Urinary bladder (tissue), 4 donors: ENCODE measurements around the gene TTC7B. TPM values are rescaled to one million over a fixed set of nuclear protein-coding genes. Genes with fewer than 3 reads are reported as not detected.

ENCODE experiments used
- DNase-seq: peaks from one replicate; pipeline ENCODE4 v3.0.0-alpha.2; 2015; ENCODE audit errors: extremely low spot score
- H3K27ac ChIP-seq: one replicate; pipeline ENCODE4 v1.5.1; 2013; ENCODE audit warnings: low read depth, mild to moderate bottlenecking, moderate library complexity
- H3K36me3 ChIP-seq: one replicate; pipeline ENCODE4 v1.6.1; 2013; ENCODE audit warnings: mild to moderate bottlenecking, moderate library complexity; ENCODE audit not compliant: insufficient read depth
- H3K4me1 ChIP-seq: one replicate; pipeline ENCODE4 v1.6.1; 2013; ENCODE audit warnings: mild to moderate bottlenecking, moderate library complexity; ENCODE audit not compliant: insufficient read depth
- H3K4me3 ChIP-seq: one replicate; pipeline ENCODE4 v1.5.1; 2013; ENCODE audit warnings: low read depth, low read length
- WGBS: extraction: QIAGEN DNeasy Blood & Tissue Kit; methylation state at CpG from one replicate; pipeline ENCODE4 v1.1.7; 2013; 5-methylcytosine and 5-hydroxymethylcytosine counted together
- polyA plus RNA-seq: library from polyadenylated mRNA; stranded (reverse); fragments of 200-250 nt; gene quantifications from one replicate; pipeline ENCODE4 v1.2.3, GENCODE V29; 2013
- total RNA-seq: library from RNA; depleted of rRNA; stranded (reverse); fragments of >200 nt; gene quantifications from one replicate; pipeline ENCODE4 v1.2.3, GENCODE V29; 2014
- donor health status: healthy with polysubstance abuse.
- donor health status: healthy.

TTC7B gene
- total and polyA plus RNA-seq, 2 donors = 20.0 to 48.9 TPM

GRCh38 chr14:90544971-90545370 lies 271.3 kb downstream of the TTC7B start:
- Histone ChIP-seq H3K4me1 (no peaks in the 10 kb centered on the region), H3K27ac (no peak overlapping the region), H3K36me3 (peaks cover 1% of the 10 kb centered on the region), H3K4me3 (no peak overlapping the region)
- WGBS = 87% methylated on average over 8 of the region's 8 CpGs
- no peak for DNase-seq

DNA sequence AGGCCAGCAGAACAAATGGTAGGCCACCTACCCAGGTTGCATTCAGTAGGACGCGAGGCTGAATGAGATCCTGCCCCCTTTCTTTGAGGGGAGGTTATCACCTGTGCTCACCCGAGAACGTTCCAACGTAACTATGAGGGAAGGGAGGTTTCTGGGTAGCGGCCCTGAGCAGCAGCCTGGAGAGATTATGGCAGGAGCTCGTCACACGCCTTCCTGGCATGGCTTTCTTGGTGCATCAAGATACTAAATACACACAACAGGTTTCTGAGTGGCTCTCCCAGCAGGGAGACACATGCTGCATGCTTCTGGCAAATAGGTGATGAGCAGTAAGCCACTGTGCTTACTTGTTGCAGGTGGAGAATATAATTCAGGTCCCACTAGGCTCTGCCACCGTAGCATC lies 271.7 kb downstream of the TTC7B start:
- 95% methylated on average over 9 of the region's 9 CpGs for WGBS
- no peak for DNase-seq
- no peak overlapping the region for H3K27ac ChIP-seq
- no peaks in the 10 kb centered on the region for H3K4me1 ChIP-seq
- H3K36me3 ChIP-seq = peaks cover 1% of the 10 kb centered on the region
- H3K4me3 ChIP-seq = no peak overlapping the region

GRCh38 chr14:90543876-90544275 lies 272.4 kb downstream of the TTC7B start:
- WGBS = 95% methylated on average over 6 of the region's 6 CpGs

DNA sequence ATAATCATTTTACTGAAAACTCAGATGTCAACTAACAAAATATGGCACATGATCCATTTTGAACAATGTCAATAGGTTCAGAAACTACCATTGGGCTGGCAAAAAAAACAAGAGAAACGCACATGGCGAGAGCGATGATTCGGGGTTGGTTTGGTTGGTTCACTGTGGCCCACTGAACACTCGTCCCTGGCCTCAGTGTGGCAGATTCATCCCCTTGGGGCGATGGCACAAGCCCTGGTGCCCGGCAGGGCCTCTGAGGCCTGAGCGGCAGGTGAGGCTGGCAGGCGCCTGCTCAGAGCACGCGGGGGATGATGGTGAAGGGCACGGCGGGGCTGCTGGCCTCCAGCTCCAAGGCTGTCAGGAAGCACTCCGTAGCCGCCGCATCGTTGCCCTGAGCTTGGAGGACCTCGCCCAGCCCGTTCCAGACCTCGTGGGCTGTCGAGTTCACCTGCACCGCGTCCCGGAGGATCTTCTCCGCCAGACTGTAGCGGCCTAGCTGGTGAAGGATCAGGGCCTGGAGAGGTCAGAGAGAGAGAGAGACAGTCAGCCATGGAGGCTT lies 275.1 kb downstream of the TTC7B start:
- Histone ChIP-seq H3K4me1 (no peaks in the 10 kb centered on the region), H3K36me3 (no peaks in the 10 kb centered on the region), H3K27ac (no peak overlapping the region), H3K4me3 (no peak overlapping the region)
- no peak for DNase-seq
- WGBS = 97% methylated on average over 26 of the region's 26 CpGs

More at GRCh38 chr14:90543876-90544275, 272.4 kb downstream of the TTC7B start:
- Histone ChIP-seq H3K4me3 (no peak overlapping the region), H3K36me3 (peaks cover 1% of the 10 kb centered on the region), H3K4me1 (no peaks in the 10 kb centered on the region), H3K27ac (no peak overlapping the region)
- DNase-seq = no peak

- H3K36me3 ChIP-seq = no peaks in the 10 kb centered on the region
- no peak for DNase-seq
These were observed 275.8 kb downstream of the TTC7B start for GRCh38 chr14:90540437-90540836.

GRCh38 chr14:90539996-90540395 lies 276.2 kb downstream of the TTC7B start:
- H3K27ac ChIP-seq = no peak overlapping the region
- H3K36me3 ChIP-seq = no peaks in the 10 kb centered on the region
- H3K4me3 ChIP-seq = no peak overlapping the region
- no peaks in the 10 kb centered on the region for H3K4me1 ChIP-seq
- 94% methylated on average over 12 of the region's 12 CpGs for WGBS
- no peak for DNase-seq

More at GRCh38 chr14:90540437-90540836, 275.8 kb downstream of the TTC7B start:
- 87% methylated on average over 4 of the region's 4 CpGs for WGBS
- Histone ChIP-seq H3K27ac (no peak overlapping the region), H3K4me1 (no peaks in the 10 kb centered on the region), H3K4me3 (no peak overlapping the region)

- 100% methylated on average over 3 of the region's 3 CpGs for WGBS
- no peak overlapping the region for H3K4me3 ChIP-seq
- H3K4me1 ChIP-seq = no peaks in the 10 kb centered on the region
- H3K27ac ChIP-seq = no peak overlapping the region
- DNase-seq = no peak
- no peaks in the 10 kb centered on the region for H3K36me3 ChIP-seq
These were observed 276.8 kb downstream of the TTC7B start for GRCh38 chr14:90539496-90539775.

DNA sequence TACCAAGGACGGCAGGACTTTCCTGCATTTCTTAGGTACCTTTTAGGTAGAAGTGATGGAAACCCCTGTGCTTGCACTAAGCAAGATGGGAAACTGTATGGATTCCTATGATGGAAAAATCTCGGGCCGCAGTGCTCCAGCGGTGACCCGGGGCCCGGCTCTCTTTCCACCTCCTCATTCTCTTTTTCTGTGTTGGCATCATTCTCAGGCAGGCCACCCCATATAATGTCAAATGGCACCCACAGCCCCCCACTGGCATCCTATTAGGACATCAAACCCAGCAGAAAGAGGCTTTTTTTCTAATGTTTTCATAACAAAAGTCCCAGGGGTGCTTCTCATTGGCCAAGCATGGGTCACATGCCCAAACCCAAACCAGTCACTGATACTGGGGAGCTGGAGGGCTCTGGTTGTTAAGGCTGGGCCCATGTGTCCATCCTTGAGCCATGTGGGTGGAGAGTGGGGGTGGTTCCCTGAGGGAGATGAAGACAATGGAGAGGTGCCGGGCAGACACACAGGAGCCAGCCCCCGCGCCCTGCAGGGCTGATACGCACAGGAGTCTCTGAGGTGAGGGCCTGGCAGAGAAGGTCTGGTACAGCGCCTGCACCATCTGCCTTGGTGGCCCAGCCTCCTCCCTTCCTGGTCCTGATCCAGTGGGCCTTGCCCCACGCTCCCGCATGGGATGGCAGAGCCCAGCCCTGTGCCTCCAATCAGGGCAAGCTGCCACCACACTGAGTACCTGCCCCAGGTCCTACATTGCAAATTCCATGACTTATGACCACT lies 277.3 kb downstream of the TTC7B start:
- no peak for DNase-seq
- no peaks in the 10 kb centered on the region for H3K4me1 ChIP-seq
- no peak overlapping the region for H3K27ac ChIP-seq
- H3K36me3 ChIP-seq = no peaks in the 10 kb centered on the region
- H3K4me3 ChIP-seq = no peak overlapping the region
- WGBS = 88% methylated on average over 13 of the region's 13 CpGs

GRCh38 chr14:90538095-90538494 lies 278.1 kb downstream of the TTC7B start:
- DNase-seq = no peak
- no peaks in the 10 kb centered on the region for H3K36me3 ChIP-seq
- no peak overlapping the region for H3K4me3 ChIP-seq
- 78% methylated on average over 10 of the region's 10 CpGs for WGBS
- H3K27ac ChIP-seq = no peak overlapping the region
- no peaks in the 10 kb centered on the region for H3K4me1 ChIP-seq

GRCh38 chr14:90536511-90537191 lies 279.6 kb downstream of the TTC7B start:
- no peak for DNase-seq
- Histone ChIP-seq H3K27ac (no peak overlapping the region), H3K4me3 (no peak overlapping the region), H3K4me1 (no peaks in the 10 kb centered on the region), H3K36me3 (no peaks in the 10 kb centered on the region)
- WGBS = 79% methylated on average over 23 of the region's 23 CpGs

DNA sequence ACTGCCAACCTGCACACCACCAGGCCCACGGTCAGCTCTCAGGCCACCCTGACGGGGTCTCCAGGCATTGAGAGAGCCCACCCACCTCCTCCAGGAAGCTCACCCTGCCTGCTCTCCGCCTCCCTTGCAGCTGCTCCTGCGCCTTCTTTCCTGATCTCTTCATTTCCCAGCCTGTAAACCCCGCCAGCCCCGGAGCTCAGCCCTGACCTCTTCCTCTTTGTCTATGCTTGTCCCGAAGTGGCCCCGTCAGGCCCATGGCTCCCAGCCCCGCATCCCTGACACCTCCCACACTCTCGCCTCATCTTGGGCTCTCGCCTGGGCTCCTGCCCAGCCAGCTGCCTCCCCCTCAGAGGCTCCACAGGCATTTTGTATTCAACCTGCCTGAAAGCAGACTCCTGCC lies 280.1 kb downstream of the TTC7B start:
- no peak overlapping the region for H3K4me3 ChIP-seq
- no peaks in the 10 kb centered on the region for H3K36me3 ChIP-seq
- no peak for DNase-seq
- no peak overlapping the region for H3K27ac ChIP-seq
- no peaks in the 10 kb centered on the region for H3K4me1 ChIP-seq
- WGBS = 70% methylated on average over 11 of the region's 11 CpGs

GRCh38 chr14:90535556-90536090 lies 280.6 kb downstream of the TTC7B start:
- H3K27ac ChIP-seq = no peak overlapping the region
- H3K4me3 ChIP-seq = no peak overlapping the region
- no peaks in the 10 kb centered on the region for H3K4me1 ChIP-seq
- DNase-seq = no peak
- no peaks in the 10 kb centered on the region for H3K36me3 ChIP-seq
- WGBS = 88% methylated on average over 14 of the region's 14 CpGs

GRCh38 chr14:90534838-90535555 lies 281.2 kb downstream of the TTC7B start:
- no peak overlapping the region for H3K27ac ChIP-seq
- no peak overlapping the region for H3K4me3 ChIP-seq
- H3K4me1 ChIP-seq = no peaks in the 10 kb centered on the region
- no peak for DNase-seq
- no peaks in the 10 kb centered on the region for H3K36me3 ChIP-seq
- WGBS = 87% methylated on average over 17 of the region's 17 CpGs
